HG02642 (cell line): ENCODE data around the gene PLEKHG5.
"Not testable (repeated sequence)": the region's sequence is repeated elsewhere in the genome, so short reads cannot be mapped to it uniquely, and the experiment has no call there.

Source experiments
- ATAC-seq: cut with Tn5 transposase; IDR thresholded peaks from one replicate; pipeline ENCODE4 v1.9.1; 2021; ENCODE audit warnings: mild to moderate bottlenecking; ENCODE audit not compliant: unreplicated experiment, poor library complexity

Gene PLEKHG5

GRCh38 chr1:6450005-6450450 lies 41.4 kb downstream of the PLEKHG5 start:
- ATAC-seq: no peak

- ATAC-seq: no peak
Measured at GRCh38 chr1:6448749-6449631, 42.5 kb downstream of the PLEKHG5 start.

DNA sequence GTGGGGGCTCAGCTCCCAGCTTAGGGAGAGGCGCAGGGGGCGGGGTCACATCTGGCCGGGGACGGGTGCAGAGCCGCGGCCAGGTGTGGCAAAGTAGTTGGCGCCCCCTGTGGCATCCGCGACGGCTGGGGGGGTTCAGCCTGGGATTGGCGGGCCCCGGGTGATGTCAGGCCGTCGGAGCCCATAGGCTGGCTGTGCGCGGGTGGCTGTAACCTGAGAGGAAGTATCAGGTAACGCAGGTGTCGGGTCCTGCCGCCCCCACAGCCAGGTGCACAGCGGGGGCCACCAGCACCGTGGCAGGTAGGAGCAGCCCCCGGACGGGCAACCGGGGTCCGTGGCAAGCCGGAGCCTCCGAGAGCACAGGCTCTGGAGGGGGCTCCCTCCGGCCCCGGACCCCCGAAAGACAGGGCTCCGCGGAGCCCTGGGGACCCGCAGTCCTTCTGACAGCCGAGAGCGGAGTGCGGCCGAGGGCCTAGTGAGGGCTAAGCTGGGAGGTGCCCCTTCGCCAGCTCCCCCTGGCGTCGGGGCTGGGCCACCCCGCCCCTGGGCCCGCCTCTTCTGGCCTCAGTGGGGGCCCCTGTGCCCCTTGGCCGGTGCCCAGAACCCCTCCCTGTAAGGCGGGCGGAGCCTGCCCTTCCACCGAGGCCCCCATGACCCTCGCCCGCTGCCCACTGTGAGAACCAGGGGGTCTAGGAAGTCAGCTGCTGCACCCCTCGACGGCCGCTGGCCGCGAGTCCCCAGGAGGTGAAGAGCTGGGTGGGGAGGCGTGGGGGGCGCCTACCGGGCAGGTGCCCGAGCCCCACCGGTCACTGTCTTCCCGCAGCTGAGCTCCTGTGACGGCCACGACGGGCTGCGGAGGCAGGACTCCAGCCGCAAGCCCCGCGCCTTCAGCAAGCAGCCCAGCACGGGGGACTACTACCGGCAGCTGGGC lies 43.4 kb downstream of the PLEKHG5 start:
- ATAC-seq: no peak

GRCh38 chr1:6447016-6447817 lies 44.2 kb downstream of the PLEKHG5 start:
- ATAC-seq: no peak

DNA sequence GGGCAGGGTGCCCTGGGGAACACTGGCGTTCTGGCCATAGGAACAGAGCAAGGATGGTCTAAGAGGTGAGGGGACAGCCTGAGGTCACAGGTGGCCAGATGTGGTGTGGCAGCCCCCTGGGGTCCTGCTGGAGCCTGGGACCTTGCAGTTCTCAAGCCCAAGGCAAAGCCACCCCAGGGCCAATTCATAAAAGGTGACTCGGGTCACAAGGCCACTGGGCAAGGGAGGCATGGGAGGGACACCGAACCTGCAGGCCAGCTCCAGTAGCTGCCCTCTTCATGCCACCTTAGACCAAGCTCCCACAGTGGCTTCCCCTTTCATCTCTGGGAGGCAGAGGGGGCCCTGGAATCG lies 44.8 kb downstream of the PLEKHG5 start:
- no peak for ATAC-seq

- not testable (repeated sequence) for ATAC-seq
Measured at GRCh38 chr1:6445929-6446328, 45.5 kb downstream of the PLEKHG5 start.

- no peak for ATAC-seq
Measured at GRCh38 chr1:6445062-6445763, 46.3 kb downstream of the PLEKHG5 start.

DNA sequence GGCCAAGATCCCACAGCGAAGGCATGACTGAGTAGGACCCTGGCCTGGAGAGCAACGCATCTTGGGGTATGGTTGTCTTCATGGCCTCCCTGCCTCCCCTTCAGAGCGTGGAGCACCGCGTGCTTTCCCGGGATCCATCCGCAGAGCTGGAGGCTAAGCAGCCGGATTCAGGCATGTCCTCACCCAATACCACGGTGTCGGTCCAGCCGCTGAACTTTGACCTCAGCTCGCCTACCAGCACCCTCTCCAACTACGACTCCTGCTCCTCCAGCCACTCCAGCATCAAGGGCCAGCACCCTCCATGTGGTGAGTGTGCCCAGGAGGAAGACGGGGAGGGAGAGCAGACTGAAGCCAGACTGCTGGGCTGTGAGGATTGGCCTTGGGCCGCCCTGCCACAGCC lies 47.1 kb downstream of the PLEKHG5 start:
- no peak for ATAC-seq

DNA sequence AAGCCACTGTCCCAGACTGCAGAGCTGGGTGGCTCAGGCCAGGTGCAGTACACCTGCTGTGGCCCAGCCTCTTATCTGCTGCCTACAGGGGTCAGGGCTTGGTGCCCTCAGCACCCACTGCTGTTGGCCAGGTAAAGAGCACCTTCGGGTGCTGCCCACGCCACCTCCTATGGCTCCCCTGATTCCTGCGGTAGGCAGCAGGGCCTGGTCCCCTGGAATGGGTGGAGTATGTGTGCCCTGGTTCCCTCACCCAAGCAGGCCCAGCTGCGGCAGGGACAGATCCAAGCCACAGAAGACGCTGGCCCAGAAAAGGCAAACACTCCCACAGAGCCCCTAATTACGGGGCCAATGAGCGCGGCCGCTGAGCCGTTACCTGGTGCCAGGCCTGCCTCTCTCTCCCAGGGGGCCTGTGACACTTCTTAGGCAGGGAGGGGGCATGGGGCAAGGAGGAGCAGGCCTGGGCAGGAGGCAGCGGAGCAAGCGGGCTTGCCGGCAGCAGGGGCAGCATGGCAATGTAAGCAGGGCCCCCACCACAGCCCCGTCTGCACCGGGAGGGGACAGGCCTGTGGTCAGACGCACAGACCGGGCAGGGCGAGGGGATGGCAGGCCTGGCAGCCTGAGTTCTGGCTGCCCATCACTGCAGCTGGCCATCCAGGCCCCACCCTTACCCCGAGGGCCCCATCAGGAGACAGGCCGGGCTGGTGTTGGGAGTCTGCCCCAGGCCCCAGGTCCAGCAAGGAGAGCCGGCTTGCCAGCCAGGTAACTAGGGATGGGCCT lies 47.9 kb downstream of the PLEKHG5 start:
- no peak for ATAC-seq

DNA sequence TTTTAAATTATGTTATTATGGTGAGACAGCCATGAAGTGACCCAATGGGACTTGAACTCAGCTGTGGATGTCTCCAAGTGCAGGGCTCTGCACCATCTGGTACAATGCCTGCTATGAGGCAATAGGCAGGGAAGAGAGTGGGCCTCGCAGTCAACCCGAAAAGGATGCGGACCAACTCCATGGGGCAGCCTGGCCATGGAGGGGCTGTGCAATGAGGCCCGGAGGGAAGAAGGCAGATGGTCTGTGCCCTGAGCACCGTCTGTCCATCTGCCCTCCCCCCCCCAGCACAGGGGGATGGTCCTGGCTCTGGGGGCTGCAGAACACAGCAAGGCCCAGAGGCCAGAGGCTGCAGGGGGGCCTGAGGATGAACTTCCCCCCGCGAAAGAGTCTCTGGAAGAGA lies 49.9 kb downstream of the PLEKHG5 start:
- no peak for ATAC-seq

DNA sequence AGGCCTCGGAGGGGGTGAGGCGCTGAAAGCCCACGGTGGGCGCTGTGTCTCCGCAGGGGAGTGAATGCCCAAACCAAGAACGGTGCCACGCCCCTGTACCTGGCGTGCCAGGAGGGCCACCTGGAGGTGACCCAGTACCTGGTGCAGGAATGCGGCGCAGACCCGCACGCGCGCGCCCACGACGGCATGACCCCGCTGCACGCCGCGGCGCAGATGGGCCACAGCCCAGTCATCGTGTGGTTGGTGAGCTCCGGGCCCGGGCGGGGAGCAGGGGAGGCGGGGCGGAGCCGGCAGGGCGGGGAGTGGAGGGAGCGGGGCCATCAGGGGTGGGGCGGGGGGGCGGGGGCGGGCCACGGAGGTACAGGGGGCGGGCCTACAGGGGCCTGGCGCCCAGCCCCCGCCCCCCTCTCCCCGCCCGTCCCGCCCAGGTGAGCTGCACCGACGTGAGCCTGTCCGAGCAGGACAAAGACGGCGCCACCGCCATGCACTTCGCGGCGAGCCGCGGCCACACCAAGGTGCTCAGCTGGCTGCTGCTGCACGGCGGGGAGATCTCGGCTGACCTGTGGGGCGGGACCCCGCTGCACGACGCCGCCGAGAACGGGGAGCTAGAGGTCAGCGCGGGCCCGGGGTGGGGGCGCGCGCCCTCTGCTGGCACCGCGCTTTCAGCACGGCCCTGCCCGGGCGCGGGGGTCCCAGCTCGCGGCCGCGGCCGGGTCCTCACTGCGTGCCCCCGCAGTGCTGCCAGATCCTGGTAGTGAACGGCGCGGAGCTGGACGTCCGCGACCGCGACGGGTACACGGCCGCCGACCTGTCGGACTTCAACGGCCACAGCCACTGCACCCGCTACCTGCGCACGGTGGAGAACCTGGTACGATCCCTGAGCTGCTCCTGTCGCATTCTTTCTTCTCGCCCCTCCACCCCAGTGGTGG lies 51.0 kb downstream of the PLEKHG5 start:
- no peak for ATAC-seq

- peak; percentile 54 for ATAC-seq
Measured at GRCh38 chr1:6438047-6438525, 53.4 kb downstream of the PLEKHG5 start.

DNA sequence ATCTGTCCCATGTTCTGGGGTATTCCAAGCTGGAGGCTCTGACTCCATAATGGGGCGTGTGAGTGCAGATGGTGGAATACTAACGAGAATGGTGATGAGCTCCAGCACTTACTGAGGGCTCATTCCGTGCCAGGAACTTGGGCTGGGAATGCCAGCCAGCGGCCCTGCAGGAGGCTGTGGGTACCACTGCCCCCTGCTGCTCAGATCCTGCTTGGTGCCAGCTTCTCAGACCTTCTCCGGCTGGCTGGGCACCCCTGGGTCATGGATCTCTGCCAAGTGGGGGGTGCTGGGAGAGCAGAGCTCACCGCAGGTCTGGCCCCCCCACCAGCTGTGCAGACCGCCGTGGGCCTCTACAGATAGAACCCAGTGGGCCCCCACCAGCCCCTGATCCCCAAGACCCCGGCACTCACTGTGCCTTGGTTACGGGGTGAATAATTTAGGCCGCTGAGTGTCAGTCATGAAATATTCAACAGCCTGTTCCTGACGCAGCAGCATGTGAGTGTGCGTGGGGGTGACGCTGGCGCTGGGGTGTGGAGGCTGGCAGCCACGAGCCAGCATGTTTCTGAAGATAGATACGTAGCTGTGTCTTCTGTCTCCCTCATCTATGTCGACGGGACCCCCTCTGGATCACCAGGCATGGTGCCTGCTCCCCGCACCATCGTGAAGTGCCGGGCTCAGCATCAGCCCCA lies 54.3 kb downstream of the PLEKHG5 start:
- ATAC-seq: not testable (repeated sequence)

GRCh38 chr1:6436277-6436676 lies 55.2 kb downstream of the PLEKHG5 start:
- ATAC-seq: not testable (repeated sequence)

GRCh38 chr1:6435547-6435946 lies 55.9 kb downstream of the PLEKHG5 start:
- ATAC-seq: no peak

GRCh38 chr1:6435129-6435528 lies 56.3 kb downstream of the PLEKHG5 start:
- no peak for ATAC-seq

DNA sequence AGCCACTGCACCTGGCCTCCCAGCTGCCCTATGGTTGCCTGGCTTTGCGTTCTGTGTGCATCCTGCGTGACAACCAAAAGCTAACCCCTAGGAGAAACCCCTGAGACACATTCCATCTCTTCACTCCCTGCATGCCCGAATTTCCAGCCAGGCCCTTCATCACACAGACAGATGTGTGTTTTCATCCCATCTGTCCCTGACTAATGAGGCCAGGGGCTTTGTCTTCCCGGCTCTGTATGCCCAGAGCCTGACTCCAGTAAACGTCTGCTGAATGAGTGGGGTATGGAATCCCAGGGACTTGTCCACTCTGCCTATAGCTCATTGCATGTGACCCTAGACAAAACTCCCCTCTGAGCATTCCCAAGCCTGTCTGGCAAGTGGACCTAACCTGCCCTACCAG lies 57.3 kb downstream of the PLEKHG5 start:
- no peak for ATAC-seq
